Measurements from ENCODE around the gene STX17.

The STX17 gene

DNA sequence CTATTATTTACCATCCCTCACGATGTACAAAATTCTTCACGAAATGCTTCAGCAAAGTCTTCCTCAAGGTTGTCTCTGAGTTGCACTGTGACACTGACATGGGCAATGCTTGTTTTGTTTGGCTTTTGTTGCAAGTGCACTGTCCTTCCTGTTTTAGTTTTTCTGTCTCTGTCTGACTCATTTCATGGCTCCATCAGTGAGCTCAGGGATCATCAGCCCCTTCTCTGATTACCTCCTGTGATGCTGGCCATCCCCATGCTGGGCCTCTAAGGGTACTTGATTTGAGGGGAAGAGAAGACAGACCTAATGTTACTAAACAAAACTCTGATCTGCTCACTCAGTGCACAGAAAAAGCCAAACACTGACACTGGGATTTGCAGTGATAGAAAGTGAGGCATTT is 37.6 kb upstream of the STX17 start:
- Histone ChIP-seq H3F3A (ENCODE audit: low read depth) (no peaks in the 10 kb centered on the region), H3K27me3 (ENCODE audit: insufficient read depth, low read length, poor library complexity, severe bottlenecking) (no peaks in the 10 kb centered on the region), H3K36me3 (ENCODE audit: insufficient read depth, low read length) (no peaks in the 10 kb centered on the region), H3K79me2 (ENCODE audit: insufficient read depth, low read length) (no peaks in the 10 kb centered on the region), H2AFZ (ENCODE audit: low read length) (peak overlapping the region; percentile 77), H3K9me2 (replicated peaks; ENCODE audit: low read depth, low read length) (no peaks in the 10 kb centered on the region), H3K9ac (ENCODE audit: low read depth, low read length, poor library complexity, severe bottlenecking) (no peak overlapping the region), H3K4me2 (ENCODE audit: low read depth, low read length, poor library complexity, severe bottlenecking) (no peak overlapping the region), H3K4me1 (ENCODE audit: insufficient read depth, low read length, poor library complexity, severe bottlenecking) (peaks cover 39% of the 10 kb centered on the region), H4K20me1 (ENCODE audit: insufficient read depth, low read length, poor library complexity, severe bottlenecking) (no peaks in the 10 kb centered on the region), H3K9me3 (ENCODE audit: insufficient read depth, low read depth, low read length) (no peaks in the 10 kb centered on the region), H3K4me3 (ENCODE audit: low read length, poor library complexity, severe bottlenecking) (no peak overlapping the region)
- TF ChIP-seq CTCF (conservative IDR thresholded peaks at IDR 0.05; ENCODE audit: low read length) (no peak), EZH2phosphoT487 (IDR thresholded peaks at IDR 0.05; ENCODE audit: borderline replicate concordance) (no peak)

GRCh38 chr9:99870126-99870525 is 36.3 kb upstream of the STX17 start:
- no peaks in the 10 kb centered on the region for H3K9me3 ChIP-seq (ENCODE audit: insufficient read depth, low read depth, low read length)
- H3K36me3 ChIP-seq (ENCODE audit: insufficient read depth, low read length), result no peaks in the 10 kb centered on the region
- 0 out of 2 replicates have a peak overlapping the region, but pooled peaks have one; percentile 39 for H2AFZ ChIP-seq (ENCODE audit: low read length)
- H3K9me2 ChIP-seq (replicated peaks; ENCODE audit: low read depth, low read length), result no peaks in the 10 kb centered on the region
- no peaks in the 10 kb centered on the region for H3K79me2 ChIP-seq (ENCODE audit: insufficient read depth, low read length)
- TF ChIP-seq EZH2phosphoT487 (IDR thresholded peaks at IDR 0.05; ENCODE audit: borderline replicate concordance), result no peak
- TF ChIP-seq CTCF (conservative IDR thresholded peaks at IDR 0.05; ENCODE audit: low read length), result no peak
- peaks cover 31% of the 10 kb centered on the region for H3K4me1 ChIP-seq (ENCODE audit: insufficient read depth, low read length, poor library complexity, severe bottlenecking)
- H3K4me2 ChIP-seq (ENCODE audit: low read depth, low read length, poor library complexity, severe bottlenecking), result no peak overlapping the region
- no peaks in the 10 kb centered on the region for H3F3A ChIP-seq (ENCODE audit: low read depth)
- no peak overlapping the region for H3K9ac ChIP-seq (ENCODE audit: low read depth, low read length, poor library complexity, severe bottlenecking)
- no peak overlapping the region for H3K4me3 ChIP-seq (ENCODE audit: low read length, poor library complexity, severe bottlenecking)
- H4K20me1 ChIP-seq (ENCODE audit: insufficient read depth, low read length, poor library complexity, severe bottlenecking), result no peaks in the 10 kb centered on the region
- H3K27me3 ChIP-seq (ENCODE audit: insufficient read depth, low read length, poor library complexity, severe bottlenecking), result no peaks in the 10 kb centered on the region

GRCh38 chr9:99873531-99873930 is 32.9 kb upstream of the STX17 start:
- H4K20me1 ChIP-seq (ENCODE audit: insufficient read depth, low read length, poor library complexity, severe bottlenecking), result no peaks in the 10 kb centered on the region
- H3K36me3 ChIP-seq (ENCODE audit: insufficient read depth, low read length), result no peaks in the 10 kb centered on the region
- H3F3A ChIP-seq (ENCODE audit: low read depth), result no peaks in the 10 kb centered on the region
- no peak for TF ChIP-seq CTCF (conservative IDR thresholded peaks at IDR 0.05; ENCODE audit: low read length)
- TF ChIP-seq EZH2phosphoT487 (IDR thresholded peaks at IDR 0.05; ENCODE audit: borderline replicate concordance), result no peak
- H3K4me2 ChIP-seq (ENCODE audit: low read depth, low read length, poor library complexity, severe bottlenecking), result no peak overlapping the region
- H3K4me3 ChIP-seq (ENCODE audit: low read length, poor library complexity, severe bottlenecking), result no peak overlapping the region
- no peaks in the 10 kb centered on the region for H3K27me3 ChIP-seq (ENCODE audit: insufficient read depth, low read length, poor library complexity, severe bottlenecking)
- H2AFZ ChIP-seq (ENCODE audit: low read length), result no peak overlapping the region
- H3K79me2 ChIP-seq (ENCODE audit: insufficient read depth, low read length), result no peaks in the 10 kb centered on the region
- H3K9ac ChIP-seq (ENCODE audit: low read depth, low read length, poor library complexity, severe bottlenecking), result no peak overlapping the region
- no peaks in the 10 kb centered on the region for H3K9me3 ChIP-seq (ENCODE audit: insufficient read depth, low read depth, low read length)
- H3K9me2 ChIP-seq (replicated peaks; ENCODE audit: low read depth, low read length), result no peaks in the 10 kb centered on the region
- peaks cover 9% of the 10 kb centered on the region for H3K4me1 ChIP-seq (ENCODE audit: insufficient read depth, low read length, poor library complexity, severe bottlenecking)

Data from Loucy (cell line).